ENCODE results near the gene TMEM208.

DNA sequence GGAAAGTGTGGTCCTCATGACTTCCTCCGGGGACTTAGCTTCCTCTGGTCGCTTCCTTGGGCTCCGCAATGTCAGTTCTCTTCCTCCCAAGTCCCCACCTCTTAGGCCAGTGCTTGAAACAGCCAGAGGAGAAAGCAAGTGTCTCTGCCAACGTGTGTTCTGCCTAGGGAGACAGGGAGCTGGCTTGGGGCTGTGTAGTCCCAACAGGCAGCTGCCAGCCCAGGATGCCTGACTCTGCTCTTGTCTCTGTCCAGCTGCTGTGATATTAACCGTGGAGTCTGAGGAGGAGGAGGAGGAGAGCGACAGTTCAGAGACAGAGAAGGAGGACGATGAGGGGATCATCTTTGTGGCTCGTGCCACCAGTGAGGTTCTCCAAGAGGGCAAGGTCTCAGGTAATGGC lies 38.9 kb downstream of the TMEM208 start:
- TF ChIP-seq POLR2A (IDR thresholded peaks at IDR 0.05; ENCODE audit: low read length) (peak; percentile 18), GATA1 (IDR thresholded peaks at IDR 0.05; ENCODE audit: low read depth, low read length) (no peak)
